MM.1S (cell line): ENCODE results near the gene GPX4.

Source experiments
- DNase-seq: peaks from one replicate; pipeline ENCODE4 v3.0.0-alpha.2; 2015
- H2AFZ ChIP-seq: fragments of 300-600 bp; sonication (generic); 2 replicates; pipeline ENCODE4 v1.6.0; 2016; ENCODE audit warnings: antibody characterized with exemption, low read length
- H3F3A ChIP-seq: fragments of 300-600 bp; sonication (generic); 2 replicates; pipeline ENCODE4 v1.6.1; 2016; ENCODE audit warnings: mild to moderate bottlenecking, antibody characterized with exemption, low read length, moderate library complexity, mixed read lengths; ENCODE audit not compliant: insufficient read depth
- H3K27ac ChIP-seq: fragments of 300-600 bp; sonication (generic); 2 replicates; pipeline ENCODE4 v1.5.1; 2016; ENCODE audit warnings: mild to moderate bottlenecking, low read length
- H3K27me3 ChIP-seq: fragments of 300-600 bp; sonication (generic); replicated peaks from 2 replicates; pipeline ENCODE4 v1.6.0; 2016; ENCODE audit warnings: low read length; ENCODE audit not compliant: insufficient read depth
- H3K36me3 ChIP-seq: fragments of 300-600 bp; sonication (generic); replicated peaks from 2 replicates; pipeline ENCODE4 v1.6.1; 2016; ENCODE audit warnings: mild to moderate bottlenecking, low read length, mixed read lengths; ENCODE audit not compliant: insufficient read depth
- H3K4me1 ChIP-seq: fragments of 300-600 bp; sonication (generic); 2 replicates; pipeline ENCODE4 v1.6.1; 2016; ENCODE audit warnings: low read length, mixed read lengths
- H3K4me2 ChIP-seq: fragments of 300-600 bp; sonication (generic); 2 replicates; pipeline ENCODE4 v1.6.0; 2016; ENCODE audit warnings: low read depth, low read length
- H3K4me3 ChIP-seq: fragments of 300-600 bp; sonication (generic); 2 replicates; pipeline ENCODE4 v1.5.1; 2016; ENCODE audit warnings: low read length, mixed read lengths
- H3K79me2 ChIP-seq: fragments of 300-600 bp; sonication (generic); 2 replicates; pipeline ENCODE4 v1.6.1; 2016; ENCODE audit warnings: mixed run types, low read length, mixed read lengths
- H3K9ac ChIP-seq: fragments of 300-600 bp; sonication (generic); 2 replicates; pipeline ENCODE4 v1.6.1; 2016; ENCODE audit warnings: low read length, mixed read lengths
- H3K9me2 ChIP-seq: fragments of 300-600 bp; sonication (generic); replicated peaks from 2 replicates; pipeline ENCODE4 v1.6.1; 2016; ENCODE audit warnings: mild to moderate bottlenecking, low read length, mixed read lengths; ENCODE audit not compliant: insufficient read depth
- H3K9me3 ChIP-seq: fragments of 300-600 bp; sonication (generic); replicated peaks from 2 replicates; pipeline ENCODE4 v1.6.1; 2016; ENCODE audit warnings: mild to moderate bottlenecking, low read length, mixed read lengths; ENCODE audit not compliant: insufficient read depth
- H4K20me1 ChIP-seq: fragments of 300-600 bp; sonication (generic); 2 replicates; pipeline ENCODE4 v1.6.1; 2016; ENCODE audit warnings: mild to moderate bottlenecking, low read length, moderate library complexity, mixed read lengths; ENCODE audit not compliant: insufficient read depth
- CTCF ChIP-seq: fragments of 300-600 bp; sonication (generic); IDR thresholded peaks from 2 replicates; pipeline ENCODE4 v1.5.1; 2016; ENCODE audit warnings: antibody characterized with exemption, low read length, mixed read lengths
- EZH2 ChIP-seq: fragments of 300-600 bp; sonication (generic); optimal IDR thresholded peaks from 2 replicates; pipeline ENCODE3; 2017; ENCODE audit warnings: low read depth, mild to moderate bottlenecking, antibody characterized with exemption, low read length, mixed read lengths
- EZH2phosphoT487 ChIP-seq: fragments of 300-600 bp; sonication (generic); IDR thresholded peaks from 2 replicates; pipeline ENCODE4 v1.6.1; 2018; ENCODE audit warnings: antibody characterized with exemption, low read length

GPX4 gene

GRCh38 chr19:1111641-1112267 is 8.0 kb downstream of the GPX4 start:
- Histone ChIP-seq H4K20me1 (no peaks in the 10 kb centered on the region), H3K4me1 (no peaks in the 10 kb centered on the region), H3K27me3 (no peaks in the 10 kb centered on the region), H3K4me3 (no peak overlapping the region), H3K79me2 (0 out of 2 replicates have a peak, but pooled peaks cover 4% of the 10 kb centered on the region), H3K9me2 (no peaks in the 10 kb centered on the region), H2AFZ (no peak overlapping the region), H3F3A (0 out of 2 replicates have a peak, but pooled peaks cover 3% of the 10 kb centered on the region), H3K9ac (no peak overlapping the region), H3K4me2 (no peak overlapping the region), H3K36me3 (no peaks in the 10 kb centered on the region), H3K9me3 (no peaks in the 10 kb centered on the region), H3K27ac (no peak overlapping the region)
- DNase-seq, result no peak
- TF ChIP-seq EZH2, result no peak
- no peak for TF ChIP-seq CTCF
- no peak for TF ChIP-seq EZH2phosphoT487

- no peaks in the 10 kb centered on the region for H4K20me1 ChIP-seq
- no peaks in the 10 kb centered on the region for H3K4me1 ChIP-seq
- no peaks in the 10 kb centered on the region for H3K9me3 ChIP-seq
- H3K36me3 ChIP-seq, result no peaks in the 10 kb centered on the region
- no peak overlapping the region for H3K4me3 ChIP-seq
- TF ChIP-seq EZH2phosphoT487 (no peak), EZH2 (no peak), CTCF (no peak)
- no peaks in the 10 kb centered on the region for H3F3A ChIP-seq
- H3K9me2 ChIP-seq, result no peaks in the 10 kb centered on the region
- H3K27ac ChIP-seq, result no peak overlapping the region
- H3K9ac ChIP-seq, result no peak overlapping the region
- no peak overlapping the region for H2AFZ ChIP-seq
- no peak for DNase-seq
- no peaks in the 10 kb centered on the region for H3K27me3 ChIP-seq
- no peaks in the 10 kb centered on the region for H3K79me2 ChIP-seq
- no peak overlapping the region for H3K4me2 ChIP-seq
Measured at GRCh38 chr19:1112268-1113029, 8.7 kb downstream of the GPX4 start.

- no peak overlapping the region for H3K4me3 ChIP-seq
- TF ChIP-seq EZH2phosphoT487 (no peak), CTCF (peak; percentile 81)
- no peaks in the 10 kb centered on the region for H3K4me1 ChIP-seq
- no peaks in the 10 kb centered on the region for H3K79me2 ChIP-seq
- peak; percentile 74 for DNase-seq
- H3K9me2 ChIP-seq, result no peaks in the 10 kb centered on the region
- H3K27ac ChIP-seq, result no peak overlapping the region
- no peaks in the 10 kb centered on the region for H3K27me3 ChIP-seq
- H3K9ac ChIP-seq, result no peak overlapping the region
- H3F3A ChIP-seq, result no peaks in the 10 kb centered on the region
- H3K9me3 ChIP-seq, result no peaks in the 10 kb centered on the region
- H3K4me2 ChIP-seq, result no peak overlapping the region
- no peaks in the 10 kb centered on the region for H3K36me3 ChIP-seq
- H4K20me1 ChIP-seq, result no peaks in the 10 kb centered on the region
- no peak overlapping the region for H2AFZ ChIP-seq
Measured at GRCh38 chr19:1113030-1113985, 9.5 kb downstream of the GPX4 start.
